Measurements from ENCODE around the gene GPR183.

GPR183 gene

GRCh38 chr13:99308471-99309087, 1.4 kb upstream of the GPR183 start:
- DNase-seq (ENCODE audit: low read depth) = no peak
- no peak overlapping the region for H3K4me3 ChIP-seq (ENCODE audit: low read length)
- no peak for TF ChIP-seq CTCF (conservative IDR thresholded peaks at IDR 0.05; ENCODE audit: low read depth, low read length)

- H3K4me3 ChIP-seq (ENCODE audit: low read length) = no peak overlapping the region
- peak; percentile 64 for DNase-seq (ENCODE audit: low read depth)
Observed at GRCh38 chr13:99307648-99308339, 595 bp upstream of the GPR183 start.

GRCh38 chr13:99305566-99305965, 1.6 kb downstream of the GPR183 start:
- no peak for DNase-seq (ENCODE audit: low read depth)
- no peak overlapping the region for H3K4me3 ChIP-seq (ENCODE audit: low read length)
- TF ChIP-seq CTCF (conservative IDR thresholded peaks at IDR 0.05; ENCODE audit: low read depth, low read length) = no peak

More at GRCh38 chr13:99307648-99308339, 595 bp upstream of the GPR183 start:
- TF ChIP-seq CTCF (conservative IDR thresholded peaks at IDR 0.05; ENCODE audit: low read depth, low read length) = no peak

GRCh38 chr13:99305158-99305557, 2.0 kb downstream of the GPR183 start:
- DNase-seq (ENCODE audit: low read depth) = no peak
- TF ChIP-seq CTCF (conservative IDR thresholded peaks at IDR 0.05; ENCODE audit: low read depth, low read length) = no peak
- no peak overlapping the region for H3K4me3 ChIP-seq (ENCODE audit: low read length)

GRCh38 chr13:99304541-99304940, 2.7 kb downstream of the GPR183 start:
- no peak overlapping the region for H3K4me3 ChIP-seq (ENCODE audit: low read length)
- TF ChIP-seq CTCF (conservative IDR thresholded peaks at IDR 0.05; ENCODE audit: low read depth, low read length) = no peak
- no peak for DNase-seq (ENCODE audit: low read depth)

GRCh38 chr13:99303863-99304521, 3.2 kb downstream of the GPR183 start:
- TF ChIP-seq CTCF (conservative IDR thresholded peaks at IDR 0.05; ENCODE audit: low read depth, low read length) = no peak
- DNase-seq (ENCODE audit: low read depth) = no peak
- no peak overlapping the region for H3K4me3 ChIP-seq (ENCODE audit: low read length)
